Measurements from ENCODE around the gene FMNL3. TPM values are rescaled to one million over a fixed set of nuclear protein-coding genes. Genes with fewer than 3 reads are reported as not detected.

FMNL3 gene
- total and polyA plus RNA-seq, 2 of the 13 experiments (the other 11 are each of a cell fraction or from before 2014, with no cell fraction given), result 0.44 to 1.1 TPM

DNA sequence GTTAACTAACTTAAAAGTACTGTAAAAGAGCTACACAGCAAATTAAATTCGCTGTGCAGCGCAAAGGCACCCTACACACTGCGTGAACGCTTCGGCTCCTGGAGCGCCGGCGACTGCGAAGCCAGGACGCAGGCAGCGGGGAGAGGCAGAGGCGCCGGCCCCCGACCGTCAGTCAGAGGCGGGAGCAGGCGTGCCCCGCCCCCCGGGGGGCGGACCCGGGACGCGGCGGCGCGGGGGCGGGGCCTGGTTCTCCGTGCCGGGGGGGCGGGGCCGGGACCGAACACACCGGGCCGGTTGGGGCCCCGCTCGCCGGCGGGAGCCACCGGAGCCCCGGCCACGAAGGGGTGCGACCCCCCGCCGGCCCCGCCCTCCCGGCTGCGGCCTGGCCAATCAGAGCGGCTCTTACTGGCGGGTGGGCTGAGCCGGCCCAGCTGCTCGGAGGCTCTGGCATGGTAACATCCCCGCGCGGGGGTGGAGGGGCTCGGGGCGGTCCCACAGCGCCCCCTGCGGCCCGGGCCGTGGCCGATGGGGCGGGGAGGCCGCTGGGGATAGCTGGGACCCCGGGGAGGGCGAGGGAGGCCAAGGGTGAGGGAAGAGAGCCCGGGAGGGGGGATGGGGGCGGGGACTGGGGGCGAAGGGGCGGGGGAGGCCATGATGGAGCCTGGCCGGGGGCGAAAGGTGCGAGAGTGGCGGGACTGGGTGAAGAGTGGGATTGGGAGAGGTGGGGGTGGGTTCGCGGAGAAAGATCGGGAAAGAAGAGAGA is 83.9 kb downstream of the FMNL3 start, which contains the start of gene PRPF40B (continued):
- TF ChIP-seq, protein P1, sequence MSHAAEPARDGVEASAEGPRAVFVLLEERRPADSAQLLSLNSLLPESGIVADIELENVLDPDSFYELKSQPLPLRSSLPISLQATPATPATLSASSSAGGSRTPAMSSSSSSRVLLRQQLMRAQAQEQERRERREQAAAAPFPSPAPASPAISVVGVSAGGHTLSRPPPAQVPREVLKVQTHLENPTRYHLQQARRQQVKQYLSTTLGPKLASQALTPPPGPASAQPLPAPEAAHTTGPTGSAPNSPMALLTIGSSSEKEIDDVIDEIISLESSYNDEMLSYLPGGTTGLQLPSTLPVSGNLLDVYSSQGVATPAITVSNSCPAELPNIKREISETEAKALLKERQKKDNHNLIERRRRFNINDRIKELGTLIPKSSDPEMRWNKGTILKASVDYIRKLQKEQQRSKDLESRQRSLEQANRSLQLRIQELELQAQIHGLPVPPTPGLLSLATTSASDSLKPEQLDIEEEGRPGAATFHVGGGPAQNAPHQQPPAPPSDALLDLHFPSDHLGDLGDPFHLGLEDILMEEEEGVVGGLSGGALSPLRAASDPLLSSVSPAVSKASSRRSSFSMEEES (CRISPR knock-in tag; IDR thresholded peaks at IDR 0.05), result 0 out of 2 replicates have a peak, but pooled peaks have one; percentile 4
- TF ChIP-seq KMT2B (CRISPR knock-in tag; IDR thresholded peaks at IDR 0.05) (0 out of 2 replicates have a peak, but pooled peaks have one; percentile 41), ZNF33B (CRISPR knock-in tag; IDR thresholded peaks at IDR 0.05) (0 out of 2 replicates have a peak, but pooled peaks have one; percentile 17), NR2C2 (CRISPR knock-in tag; IDR thresholded peaks at IDR 0.05; ENCODE audit: borderline replicate concordance) (peak; percentile 73), ZNF12 (CRISPR knock-in tag; IDR thresholded peaks at IDR 0.05) (no peak; the same call in 1 of the 2 replicates), TCF7 (IDR thresholded peaks at IDR 0.05; ENCODE audit: low read depth) (no peak), CHD4 (IDR thresholded peaks at IDR 0.05; ENCODE audit: borderline replicate concordance, low read length) (no peak), ZBTB21 (CRISPR knock-in tag; IDR thresholded peaks at IDR 0.05) (no peak), IRX3 (CRISPR knock-in tag; IDR thresholded peaks at IDR 0.05; ENCODE audit: borderline replicate concordance, low read depth) (no peak), ZFP41 (CRISPR knock-in tag; IDR thresholded peaks at IDR 0.05; ENCODE audit: borderline replicate concordance) (no peak), NR2F2 (IDR thresholded peaks at IDR 0.05; ENCODE audit: borderline replicate concordance, low read depth) (no peak), ZNF546 (CRISPR knock-in tag; conservative IDR thresholded peaks at IDR 0.05) (no peak), MED1 (CRISPR knock-in tag; IDR thresholded peaks at IDR 0.05) (no peak), DNMT3B (CRISPR knock-in tag; conservative IDR thresholded peaks at IDR 0.05) (no peak; the same call in 1 of the 2 replicates), KDM6A (CRISPR knock-in tag; IDR thresholded peaks at IDR 0.05; ENCODE audit: low read depth) (no peak)
- TF ChIP-seq, protein P2, sequence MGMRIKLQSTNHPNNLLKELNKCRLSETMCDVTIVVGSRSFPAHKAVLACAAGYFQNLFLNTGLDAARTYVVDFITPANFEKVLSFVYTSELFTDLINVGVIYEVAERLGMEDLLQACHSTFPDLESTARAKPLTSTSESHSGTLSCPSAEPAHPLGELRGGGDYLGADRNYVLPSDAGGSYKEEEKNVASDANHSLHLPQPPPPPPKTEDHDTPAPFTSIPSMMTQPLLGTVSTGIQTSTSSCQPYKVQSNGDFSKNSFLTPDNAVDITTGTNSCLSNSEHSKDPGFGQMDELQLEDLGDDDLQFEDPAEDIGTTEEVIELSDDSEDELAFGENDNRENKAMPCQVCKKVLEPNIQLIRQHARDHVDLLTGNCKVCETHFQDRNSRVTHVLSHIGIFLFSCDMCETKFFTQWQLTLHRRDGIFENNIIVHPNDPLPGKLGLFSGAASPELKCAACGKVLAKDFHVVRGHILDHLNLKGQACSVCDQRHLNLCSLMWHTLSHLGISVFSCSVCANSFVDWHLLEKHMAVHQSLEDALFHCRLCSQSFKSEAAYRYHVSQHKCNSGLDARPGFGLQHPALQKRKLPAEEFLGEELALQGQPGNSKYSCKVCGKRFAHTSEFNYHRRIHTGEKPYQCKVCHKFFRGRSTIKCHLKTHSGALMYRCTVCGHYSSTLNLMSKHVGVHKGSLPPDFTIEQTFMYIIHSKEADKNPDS (CRISPR knock-in tag; IDR thresholded peaks at IDR 0.05), result no peak
- TF ChIP-seq, protein P3, sequence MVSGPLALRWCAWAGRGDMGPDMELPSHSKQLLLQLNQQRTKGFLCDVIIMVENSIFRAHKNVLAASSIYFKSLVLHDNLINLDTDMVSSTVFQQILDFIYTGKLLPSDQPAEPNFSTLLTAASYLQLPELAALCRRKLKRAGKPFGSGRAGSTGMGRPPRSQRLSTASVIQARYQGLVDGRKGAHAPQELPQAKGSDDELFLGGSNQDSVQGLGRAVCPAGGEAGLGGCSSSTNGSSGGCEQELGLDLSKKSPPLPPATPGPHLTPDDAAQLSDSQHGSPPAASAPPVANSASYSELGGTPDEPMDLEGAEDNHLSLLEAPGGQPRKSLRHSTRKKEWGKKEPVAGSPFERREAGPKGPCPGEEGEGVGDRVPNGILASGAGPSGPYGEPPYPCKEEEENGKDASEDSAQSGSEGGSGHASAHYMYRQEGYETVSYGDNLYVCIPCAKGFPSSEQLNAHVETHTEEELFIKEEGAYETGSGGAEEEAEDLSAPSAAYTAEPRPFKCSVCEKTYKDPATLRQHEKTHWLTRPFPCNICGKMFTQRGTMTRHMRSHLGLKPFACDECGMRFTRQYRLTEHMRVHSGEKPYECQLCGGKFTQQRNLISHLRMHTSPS (CRISPR knock-in tag; IDR thresholded peaks at IDR 0.05; ENCODE audit: low read depth), result no peak
- TF ChIP-seq, protein P4, sequence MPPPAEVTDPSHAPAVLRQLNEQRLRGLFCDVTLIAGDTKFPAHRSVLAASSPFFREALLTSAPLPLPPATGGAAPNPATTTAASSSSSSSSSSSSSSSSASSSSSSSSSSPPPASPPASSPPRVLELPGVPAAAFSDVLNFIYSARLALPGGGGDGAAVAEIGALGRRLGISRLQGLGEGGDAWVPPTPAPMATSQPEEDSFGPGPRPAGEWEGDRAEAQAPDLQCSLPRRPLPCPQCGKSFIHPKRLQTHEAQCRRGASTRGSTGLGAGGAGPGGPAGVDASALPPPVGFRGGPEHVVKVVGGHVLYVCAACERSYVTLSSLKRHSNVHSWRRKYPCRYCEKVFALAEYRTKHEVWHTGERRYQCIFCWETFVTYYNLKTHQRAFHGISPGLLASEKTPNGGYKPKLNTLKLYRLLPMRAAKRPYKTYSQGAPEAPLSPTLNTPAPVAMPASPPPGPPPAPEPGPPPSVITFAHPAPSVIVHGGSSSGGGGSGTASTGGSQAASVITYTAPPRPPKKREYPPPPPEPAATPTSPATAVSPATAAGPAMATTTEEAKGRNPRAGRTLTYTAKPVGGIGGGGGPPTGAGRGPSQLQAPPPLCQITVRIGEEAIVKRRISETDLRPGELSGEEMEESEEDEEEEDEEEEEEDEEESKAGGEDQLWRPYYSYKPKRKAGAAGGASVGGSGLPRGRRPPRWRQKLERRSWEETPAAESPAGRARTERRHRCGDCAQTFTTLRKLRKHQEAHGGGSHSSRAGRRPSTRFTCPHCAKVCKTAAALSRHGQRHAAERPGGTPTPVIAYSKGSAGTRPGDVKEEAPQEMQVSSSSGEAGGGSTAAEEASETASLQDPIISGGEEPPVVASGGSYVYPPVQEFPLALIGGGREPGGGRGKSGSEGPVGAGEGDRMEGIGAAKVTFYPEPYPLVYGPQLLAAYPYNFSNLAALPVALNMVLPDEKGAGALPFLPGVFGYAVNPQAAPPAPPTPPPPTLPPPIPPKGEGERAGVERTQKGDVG (CRISPR knock-in tag; IDR thresholded peaks at IDR 0.05; ENCODE audit: borderline replicate concordance), result no peak
- TF ChIP-seq, protein P5, sequence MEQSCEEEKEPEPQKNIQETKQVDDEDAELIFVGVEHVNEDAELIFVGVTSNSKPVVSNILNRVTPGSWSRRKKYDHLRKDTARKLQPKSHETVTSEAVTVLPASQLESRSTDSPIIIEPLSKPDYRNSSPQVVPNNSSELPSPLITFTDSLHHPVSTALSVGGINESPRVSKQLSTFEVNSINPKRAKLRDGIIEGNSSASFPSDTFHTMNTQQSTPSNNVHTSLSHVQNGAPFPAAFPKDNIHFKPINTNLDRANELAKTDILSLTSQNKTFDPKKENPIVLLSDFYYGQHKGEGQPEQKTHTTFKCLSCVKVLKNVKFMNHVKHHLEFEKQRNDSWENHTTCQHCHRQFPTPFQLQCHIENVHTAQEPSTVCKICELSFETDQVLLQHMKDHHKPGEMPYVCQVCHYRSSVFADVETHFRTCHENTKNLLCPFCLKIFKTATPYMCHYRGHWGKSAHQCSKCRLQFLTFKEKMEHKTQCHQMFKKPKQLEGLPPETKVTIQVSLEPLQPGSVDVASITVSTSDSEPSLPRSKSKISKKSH (CRISPR knock-in tag; IDR thresholded peaks at IDR 0.05; ENCODE audit: borderline replicate concordance), result no peak
